NCI-H146 treated with DMSO at 0.1 percent for 48 hours (cell line): ENCODE measurements around the gene MARCKSL1.
"Not testable (repeated sequence)": the region's sequence is repeated elsewhere in the genome, so short reads cannot be mapped to it uniquely, and the experiment has no call there.

ENCODE experiments used
- DNase-seq: peaks from one replicate; lab custom pipeline; 2025; ENCODE audit not compliant: unreplicated experiment; lab: John Stamatoyannopoulos, UW

The MARCKSL1 gene

DNA sequence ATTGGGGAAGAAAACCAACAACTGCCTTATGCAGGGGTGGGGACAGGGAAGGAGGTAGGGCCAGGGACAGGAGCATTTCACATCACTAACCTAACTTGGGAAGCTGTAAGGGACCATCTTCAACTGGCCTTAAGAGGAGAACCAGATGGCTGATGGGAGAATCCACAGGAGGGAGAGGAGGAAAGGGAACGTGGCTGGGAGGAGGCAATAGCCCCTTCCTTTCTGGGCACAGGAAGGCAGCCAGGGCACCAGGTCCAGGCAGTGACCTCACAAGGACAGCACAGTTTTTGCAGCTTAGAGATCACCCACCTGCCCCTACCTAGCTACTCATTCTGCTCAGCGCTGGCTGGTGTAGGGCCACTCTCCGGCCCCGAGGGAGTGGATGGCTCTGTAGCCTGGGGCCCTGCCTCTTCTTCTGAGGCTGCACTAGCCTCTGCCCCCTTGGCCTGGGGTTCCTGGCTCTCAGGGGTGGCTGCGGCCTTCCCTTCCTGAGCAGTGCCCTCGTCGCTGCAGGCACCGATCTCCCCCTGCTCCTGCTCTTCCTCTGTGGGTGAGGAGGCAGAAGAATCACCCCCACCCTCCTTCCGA is 1.7 kb downstream of the MARCKSL1 start:
- no peak for DNase-seq

DNA sequence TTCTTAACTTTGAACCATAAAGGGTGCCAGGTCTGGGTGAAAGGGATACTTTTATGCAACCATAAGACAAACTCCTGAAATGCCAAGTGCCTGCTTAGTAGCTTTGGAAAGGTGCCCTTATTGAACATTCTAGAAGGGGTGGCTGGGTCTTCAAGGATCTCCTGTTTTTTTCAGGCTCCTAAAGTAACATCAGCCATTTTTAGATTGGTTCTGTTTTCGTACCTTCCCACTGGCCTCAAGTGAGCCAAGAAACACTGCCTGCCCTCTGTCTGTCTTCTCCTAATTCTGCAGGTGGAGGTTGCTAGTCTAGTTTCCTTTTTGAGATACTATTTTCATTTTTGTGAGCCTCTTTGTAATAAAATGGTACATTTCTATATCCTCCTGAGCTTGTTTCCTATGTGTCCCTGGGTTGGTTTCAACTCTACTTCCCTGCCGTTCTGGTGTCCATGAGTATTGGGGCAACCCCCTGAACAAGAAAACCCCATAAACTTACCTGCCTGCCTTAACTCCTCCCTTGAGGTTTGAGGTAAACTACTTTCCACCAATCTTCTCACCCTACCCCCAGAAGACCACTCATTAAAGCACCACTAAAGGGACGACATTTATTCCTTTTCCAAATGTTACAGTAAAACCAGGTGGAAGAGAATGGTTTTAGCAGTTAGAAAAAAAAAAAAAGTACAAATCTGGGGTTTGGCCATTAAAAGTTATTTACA is 2.6 kb downstream of the MARCKSL1 start:
- no peak for DNase-seq

DNA sequence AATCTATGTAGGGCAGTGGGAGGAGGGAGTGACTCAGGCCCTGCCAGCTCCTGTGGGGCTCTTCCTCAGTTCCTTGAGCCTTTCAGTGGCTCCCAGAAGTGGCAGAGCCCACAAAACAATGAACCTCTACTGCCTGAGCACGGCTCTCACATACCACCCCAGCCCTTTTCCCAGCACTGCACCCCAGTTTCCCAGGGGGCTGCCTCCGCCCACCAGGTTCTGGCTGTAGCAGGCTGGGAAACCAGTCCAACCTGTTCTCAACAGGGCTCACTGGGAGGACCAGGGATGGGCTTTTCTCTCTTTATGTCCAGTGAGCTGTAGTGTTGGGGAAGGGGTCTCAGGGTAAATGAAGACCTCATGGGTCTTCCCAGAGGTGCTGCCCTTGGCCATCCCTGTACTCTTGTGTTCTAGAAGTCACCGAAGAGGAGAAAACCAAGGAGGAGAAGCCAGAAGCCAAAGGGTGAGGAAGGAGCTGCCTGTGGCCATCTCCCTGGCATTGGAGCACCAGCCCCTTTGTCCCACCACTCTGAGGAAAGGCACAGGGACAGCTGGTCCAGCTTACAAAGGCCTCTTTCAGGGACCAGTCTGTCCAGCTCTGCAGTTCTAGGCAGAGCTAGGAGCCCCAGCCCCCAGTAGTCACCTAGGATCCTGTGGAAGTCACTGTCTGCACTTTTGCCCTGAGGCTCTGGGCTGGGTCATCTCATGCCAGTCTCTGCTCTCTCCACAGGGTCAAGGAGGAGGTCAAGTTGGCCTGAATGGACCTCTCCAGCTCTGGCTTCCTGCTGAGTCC is 3.5 kb downstream of the MARCKSL1 start:
- DNase-seq = no peak

DNA sequence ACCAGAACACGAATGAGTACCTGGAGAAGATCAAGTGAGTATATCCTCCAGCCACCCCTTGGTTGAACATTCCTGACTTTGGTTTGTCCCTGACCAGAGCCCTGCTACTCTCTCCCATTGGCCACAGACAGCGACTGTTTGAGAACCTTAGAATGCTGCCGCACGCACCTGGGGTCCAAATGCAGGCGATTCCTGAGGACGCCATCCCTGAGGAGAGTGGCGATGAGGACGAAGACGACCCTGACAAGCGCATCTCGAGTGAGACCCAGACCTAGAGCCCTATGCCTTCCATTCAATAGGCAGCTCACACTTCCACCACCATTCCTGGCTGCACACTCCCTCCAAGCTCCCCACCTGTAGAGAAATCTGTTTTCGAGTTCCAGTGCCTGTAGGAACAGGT is 4.5 kb downstream of the MARCKSL1 start:
- no peak for DNase-seq

DNA sequence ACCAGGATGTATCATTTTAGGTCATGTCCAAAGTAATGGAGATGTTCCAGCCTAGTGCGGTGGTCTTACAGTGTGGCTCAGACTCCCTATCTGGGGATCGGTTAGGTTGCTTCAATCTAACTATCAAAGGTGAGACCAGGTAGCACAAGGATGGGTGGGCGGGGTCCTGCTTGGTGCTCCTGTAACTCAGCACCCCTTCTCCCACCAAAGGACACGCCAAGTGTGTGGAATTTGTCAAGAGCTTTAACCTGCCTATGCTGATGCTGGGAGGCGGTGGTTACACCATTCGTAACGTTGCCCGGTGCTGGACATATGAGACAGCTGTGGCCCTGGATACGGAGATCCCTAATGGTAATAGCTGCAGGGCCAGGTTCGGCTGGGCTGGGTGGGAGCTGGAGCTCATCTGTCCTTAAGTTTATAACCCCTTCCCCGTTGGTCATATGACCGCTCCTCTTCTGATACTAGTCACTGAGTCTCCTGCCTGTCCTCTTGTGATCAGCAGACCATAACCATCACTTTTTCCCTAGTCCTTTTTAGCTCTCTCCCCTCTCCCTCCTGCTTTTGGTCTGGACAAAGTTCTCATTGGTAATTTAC is 5.4 kb downstream of the MARCKSL1 start:
- no peak for DNase-seq

DNA sequence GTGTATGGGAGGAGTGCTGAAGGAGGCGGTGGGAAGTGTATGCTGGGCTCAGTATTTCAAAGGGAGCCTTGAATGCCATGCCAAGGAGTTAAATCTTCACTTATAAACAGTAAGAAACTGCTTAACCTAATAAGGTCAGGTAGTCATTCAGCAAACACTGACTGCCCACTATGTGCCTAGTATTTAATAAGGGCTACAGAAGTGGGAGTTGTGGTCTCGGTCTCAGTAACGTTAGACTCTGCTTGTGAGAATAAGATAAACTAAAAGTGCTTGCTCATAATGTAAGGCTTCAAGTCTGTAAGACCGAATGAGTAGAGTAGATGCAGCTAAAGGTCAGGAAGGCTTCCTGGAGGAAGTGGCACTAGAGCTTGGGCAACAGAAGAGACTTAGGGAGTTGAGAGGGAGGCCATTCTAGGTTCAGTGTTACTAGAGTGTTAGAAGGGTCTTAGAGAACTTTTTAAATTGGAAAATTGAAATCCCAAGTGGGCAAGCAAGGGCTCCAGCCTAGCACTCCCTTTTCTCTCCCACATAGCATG is 6.0 kb downstream of the MARCKSL1 start:
- DNase-seq = no peak

DNA sequence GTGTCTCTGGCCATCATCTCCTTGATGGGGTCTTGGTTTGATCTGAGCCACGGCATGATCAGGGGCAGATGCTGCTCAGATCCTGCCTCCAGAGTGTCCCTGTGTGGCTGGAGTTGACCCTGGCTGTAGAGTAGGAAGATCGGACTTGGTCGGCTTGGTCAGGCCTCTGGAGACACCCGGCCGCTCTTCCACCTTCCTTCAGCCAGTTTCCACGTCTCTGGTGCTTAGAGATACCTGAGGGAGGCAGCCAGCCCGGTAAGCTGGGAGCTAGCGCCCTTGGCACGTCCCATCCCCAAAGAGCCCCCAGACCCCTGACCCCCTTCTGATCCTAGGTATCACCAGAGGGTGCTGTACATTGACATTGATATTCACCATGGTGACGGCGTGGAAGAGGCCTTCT is 8.8 kb downstream of the MARCKSL1 start:
- DNase-seq = no peak

DNA sequence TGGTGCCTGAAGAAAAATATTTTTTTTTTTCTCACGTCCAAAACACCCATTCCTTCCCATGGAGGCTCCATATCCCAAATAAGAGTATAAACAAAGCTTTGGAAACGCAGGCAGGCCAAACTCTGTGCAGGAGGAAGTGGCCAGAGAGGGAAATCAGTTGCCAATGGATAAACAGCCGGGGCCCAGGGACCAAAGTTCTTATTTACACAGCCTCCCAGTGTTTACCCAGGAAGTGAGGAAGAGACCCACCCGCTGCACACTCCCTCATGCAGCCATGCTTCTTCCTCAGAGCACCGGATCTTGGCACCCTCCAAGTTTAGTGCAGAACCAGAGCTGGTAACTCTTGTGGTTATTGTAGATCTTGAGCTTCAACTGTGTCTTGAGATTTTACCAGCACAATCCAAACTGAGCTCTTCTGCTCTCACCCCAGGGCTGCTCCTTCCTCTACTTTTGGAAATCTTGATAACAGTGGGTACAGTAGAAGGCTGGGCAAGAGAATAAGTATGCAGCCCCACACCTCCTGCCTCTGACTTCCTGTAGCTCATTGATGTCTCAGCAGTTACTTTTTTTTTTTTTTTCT is 14.2 kb downstream of the MARCKSL1 start:
- DNase-seq = no peak

DNA sequence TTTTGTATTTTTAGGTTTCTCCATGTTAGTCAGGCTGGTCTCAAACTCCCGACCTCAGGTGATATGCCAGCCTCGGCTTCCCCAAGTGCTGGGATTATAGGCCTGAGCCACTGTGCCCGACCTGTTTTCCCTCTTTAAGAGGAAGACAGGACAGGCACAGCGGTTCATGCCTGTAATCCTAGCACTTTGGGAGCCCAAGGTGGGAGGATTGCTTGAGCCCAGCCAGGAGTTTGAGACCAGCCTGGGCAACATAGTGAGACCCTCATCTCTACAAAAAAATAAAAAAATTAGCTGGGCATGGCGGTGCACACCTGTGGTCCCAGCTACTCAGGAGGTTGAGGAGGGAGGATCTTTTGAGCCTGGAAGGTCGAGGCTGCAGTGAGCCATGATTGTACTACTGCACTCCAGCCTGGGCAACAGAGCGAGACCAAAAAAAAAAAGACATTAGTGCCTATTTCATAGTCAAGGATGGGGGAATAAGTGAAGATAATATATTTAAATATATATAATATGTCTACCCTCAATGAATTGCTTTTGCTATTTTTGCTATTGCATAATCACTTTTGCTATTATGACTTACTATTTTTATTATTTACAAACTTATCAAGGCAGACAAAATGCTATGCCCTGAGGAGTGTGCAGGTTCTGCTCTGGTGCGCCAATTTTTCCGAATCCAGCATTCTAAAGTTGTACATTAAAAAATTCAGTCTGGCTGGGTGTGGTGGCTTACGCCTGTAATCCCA is 17.7 kb downstream of the MARCKSL1 start:
- no peak for DNase-seq

DNA sequence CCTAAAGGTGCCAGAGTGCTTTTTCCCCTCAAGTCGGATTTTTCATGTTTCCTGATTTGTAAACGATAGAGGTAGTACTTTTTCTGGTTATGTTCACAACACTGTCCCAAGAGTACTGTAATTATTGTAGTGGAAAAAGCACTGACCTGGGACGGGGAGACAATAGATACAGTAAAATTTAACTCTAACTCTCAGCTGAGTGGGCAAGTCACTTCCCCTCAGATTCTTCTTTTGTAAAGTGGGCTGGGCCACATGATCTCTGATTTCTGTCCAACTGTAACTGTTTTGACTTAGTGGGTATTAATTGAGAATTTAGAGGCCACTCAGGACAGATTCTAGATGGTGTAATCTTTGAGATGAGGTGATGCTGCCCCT is 19.1 kb downstream of the MARCKSL1 start:
- no peak for DNase-seq

DNA sequence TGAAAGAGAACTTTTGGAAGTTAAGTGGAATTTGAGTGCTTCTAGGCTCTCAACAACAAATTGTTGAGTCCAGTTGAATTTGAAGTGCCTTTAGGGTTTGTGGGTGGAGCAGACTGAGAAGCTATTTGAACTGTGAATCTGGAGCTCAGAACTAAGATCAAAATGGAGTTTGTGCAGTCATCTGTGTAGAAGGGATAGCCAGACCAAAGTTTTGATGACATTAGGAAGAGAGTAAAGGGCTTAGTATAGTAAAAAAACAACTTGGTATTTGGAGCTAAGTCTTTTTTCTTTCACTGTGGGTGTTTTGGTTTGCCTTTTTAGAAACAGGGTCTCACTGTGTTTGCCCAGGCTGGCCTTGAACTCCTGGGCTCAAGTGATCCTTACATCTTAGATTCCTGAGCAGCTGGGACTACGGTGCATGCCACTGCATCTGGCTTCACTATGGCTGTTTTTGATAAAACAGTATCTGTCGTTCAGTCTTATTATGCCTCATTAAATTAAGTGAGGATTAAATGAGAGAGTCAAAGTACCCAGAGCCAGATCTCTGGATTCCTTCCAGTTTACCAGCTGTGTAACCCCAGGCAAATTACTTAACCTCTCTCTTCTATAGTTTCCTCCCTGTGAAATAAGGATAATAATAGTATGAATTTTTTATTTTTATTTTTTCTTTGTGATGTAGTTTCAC is 24.2 kb downstream of the MARCKSL1 start:
- DNase-seq = no peak

DNA sequence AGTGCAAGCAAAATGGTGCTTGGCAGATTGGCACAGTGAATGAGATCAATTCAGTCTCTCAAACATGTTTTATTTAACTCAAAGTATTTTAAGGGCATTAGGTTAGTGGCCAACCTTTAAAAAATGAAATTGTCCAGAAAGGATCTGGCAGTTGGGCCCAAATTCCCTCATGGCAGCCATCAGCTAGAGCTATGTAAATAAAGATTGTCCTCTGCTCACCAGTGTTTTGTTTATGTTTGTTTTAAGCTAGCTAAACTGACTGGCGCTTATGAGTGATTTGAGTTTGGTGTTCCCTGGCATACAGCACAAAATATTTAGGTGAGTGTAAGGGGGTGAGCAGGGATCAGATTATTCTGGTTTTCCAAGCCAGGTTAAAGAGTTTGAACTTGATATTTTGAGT is 26.1 kb downstream of the MARCKSL1 start:
- DNase-seq = no peak

DNA sequence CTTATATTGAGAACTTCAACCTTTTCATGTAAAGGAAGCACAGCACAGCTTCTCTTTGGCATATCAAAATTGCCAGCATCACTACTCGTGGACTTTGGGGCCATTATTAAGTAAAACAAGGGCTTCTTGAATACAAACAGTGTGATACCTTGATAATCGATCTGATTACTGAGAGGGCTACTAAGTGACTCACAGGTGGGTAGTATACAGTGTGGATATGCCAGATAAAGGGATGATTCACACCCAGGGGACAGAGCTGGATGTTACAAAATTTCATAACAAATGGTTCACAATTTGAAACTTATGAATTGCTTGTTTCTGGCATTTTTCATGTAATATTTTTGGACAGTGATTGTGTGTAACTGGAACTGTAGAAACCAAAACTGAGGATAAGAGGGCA is 28.7 kb downstream of the MARCKSL1 start:
- DNase-seq = no peak

DNA sequence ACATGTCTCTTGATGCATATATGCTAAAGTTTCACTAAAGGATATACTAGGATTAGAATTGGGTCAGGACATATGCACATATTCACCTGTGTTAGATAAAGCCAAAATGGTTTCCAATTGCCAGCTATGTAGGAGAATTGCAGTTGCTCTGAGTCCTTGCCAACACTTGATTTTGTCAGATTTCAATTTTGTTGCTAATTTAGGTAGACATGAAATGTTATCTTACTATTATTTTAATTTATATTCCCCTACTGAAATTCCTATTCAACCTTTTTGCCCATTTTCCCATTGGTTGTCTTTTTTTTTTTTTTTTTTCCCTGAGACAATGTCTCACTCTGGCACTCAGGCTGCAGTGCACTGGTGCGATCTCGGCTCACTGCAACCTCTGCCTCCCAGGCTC is 30.7 kb downstream of the MARCKSL1 start:
- no peak for DNase-seq

DNA sequence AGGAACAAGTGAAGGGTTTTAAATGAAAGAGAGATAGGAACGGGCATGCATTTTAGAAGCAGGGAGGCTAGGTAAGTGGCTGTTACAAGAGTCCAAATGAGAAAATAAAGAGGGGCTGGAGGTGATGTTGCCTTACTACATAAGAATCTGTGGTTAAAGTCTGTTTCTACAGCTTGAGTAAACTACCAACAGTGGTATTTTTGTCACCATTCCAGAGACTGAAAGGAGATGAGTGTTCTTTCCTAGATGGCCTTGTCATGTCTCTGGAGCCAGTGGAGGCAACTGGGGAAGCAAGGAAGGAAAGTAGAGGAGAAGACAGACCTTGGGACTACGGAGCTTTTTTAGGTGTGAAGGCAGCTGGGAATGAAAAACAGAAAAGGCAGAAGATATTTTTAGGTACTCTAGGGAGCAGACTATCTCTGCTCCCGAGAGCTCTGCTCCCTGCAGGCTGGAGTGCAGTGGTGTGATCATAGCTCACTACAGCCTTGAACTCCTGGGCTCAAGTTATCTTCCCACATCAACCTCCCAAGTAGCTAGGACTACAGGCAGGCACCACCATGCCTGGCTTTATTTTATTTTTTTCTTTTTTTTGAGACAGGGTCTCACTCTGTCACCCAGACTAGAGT is 31.9 kb downstream of the MARCKSL1 start:
- DNase-seq = no peak

DNA sequence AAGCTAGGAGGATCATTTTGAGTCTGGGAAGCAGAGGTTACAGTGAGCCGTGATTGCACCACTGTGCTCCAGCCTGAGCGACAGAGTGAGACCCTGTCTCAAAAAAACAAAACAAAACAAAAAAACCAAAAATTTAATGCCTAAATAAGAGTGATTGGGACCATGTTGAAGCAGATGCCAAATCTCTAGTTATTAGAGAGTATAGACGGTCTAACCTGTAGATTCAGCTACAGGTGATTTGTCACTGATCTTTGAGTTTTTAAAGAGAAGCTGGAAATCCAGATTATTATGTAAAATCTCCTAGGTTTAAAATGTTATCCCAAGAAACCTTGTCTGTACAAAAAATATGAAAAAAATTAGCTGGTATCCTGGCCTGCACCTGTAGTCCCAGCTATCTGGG is 32.7 kb downstream of the MARCKSL1 start:
- no peak for DNase-seq

DNA sequence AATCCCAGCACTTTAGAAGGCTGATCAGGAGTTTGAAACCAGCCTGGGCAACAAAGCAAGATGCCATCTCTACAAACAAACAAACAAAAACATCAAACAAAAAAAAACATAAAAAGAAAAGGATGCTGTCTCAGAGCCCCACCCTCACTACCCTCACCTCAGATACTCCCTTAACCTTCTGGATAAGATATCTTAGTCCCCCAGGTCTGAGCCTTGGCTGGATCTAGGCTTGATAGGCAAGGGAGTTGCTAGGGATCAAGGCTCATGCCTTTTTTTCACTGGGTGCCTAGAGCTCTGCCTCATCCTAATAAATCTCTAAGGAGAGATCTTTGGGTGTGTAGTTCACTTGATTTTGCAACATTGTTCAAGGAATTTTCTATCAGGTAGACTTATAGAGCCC is 36.7 kb downstream of the MARCKSL1 start:
- no peak for DNase-seq

DNA sequence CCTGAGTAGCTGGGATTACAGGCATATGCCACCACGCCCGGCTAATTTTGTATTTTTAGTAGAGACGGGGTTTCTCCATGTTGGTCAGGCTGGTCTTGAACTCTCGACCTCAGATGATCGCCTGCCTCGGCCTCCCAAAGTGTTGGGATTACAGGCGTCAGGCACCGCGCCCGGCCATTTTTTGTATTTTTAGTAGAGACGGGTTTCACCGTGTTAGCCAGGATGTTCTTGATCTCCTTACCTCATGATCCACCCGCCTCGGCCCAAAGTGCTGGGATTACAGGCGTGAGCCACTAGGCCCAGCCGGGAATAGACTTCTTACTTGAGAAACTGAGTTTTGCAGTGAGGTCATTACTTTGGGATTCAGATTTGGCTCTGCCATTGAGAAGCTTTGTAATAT is 37.8 kb downstream of the MARCKSL1 start:
- not testable (repeated sequence) for DNase-seq

DNA sequence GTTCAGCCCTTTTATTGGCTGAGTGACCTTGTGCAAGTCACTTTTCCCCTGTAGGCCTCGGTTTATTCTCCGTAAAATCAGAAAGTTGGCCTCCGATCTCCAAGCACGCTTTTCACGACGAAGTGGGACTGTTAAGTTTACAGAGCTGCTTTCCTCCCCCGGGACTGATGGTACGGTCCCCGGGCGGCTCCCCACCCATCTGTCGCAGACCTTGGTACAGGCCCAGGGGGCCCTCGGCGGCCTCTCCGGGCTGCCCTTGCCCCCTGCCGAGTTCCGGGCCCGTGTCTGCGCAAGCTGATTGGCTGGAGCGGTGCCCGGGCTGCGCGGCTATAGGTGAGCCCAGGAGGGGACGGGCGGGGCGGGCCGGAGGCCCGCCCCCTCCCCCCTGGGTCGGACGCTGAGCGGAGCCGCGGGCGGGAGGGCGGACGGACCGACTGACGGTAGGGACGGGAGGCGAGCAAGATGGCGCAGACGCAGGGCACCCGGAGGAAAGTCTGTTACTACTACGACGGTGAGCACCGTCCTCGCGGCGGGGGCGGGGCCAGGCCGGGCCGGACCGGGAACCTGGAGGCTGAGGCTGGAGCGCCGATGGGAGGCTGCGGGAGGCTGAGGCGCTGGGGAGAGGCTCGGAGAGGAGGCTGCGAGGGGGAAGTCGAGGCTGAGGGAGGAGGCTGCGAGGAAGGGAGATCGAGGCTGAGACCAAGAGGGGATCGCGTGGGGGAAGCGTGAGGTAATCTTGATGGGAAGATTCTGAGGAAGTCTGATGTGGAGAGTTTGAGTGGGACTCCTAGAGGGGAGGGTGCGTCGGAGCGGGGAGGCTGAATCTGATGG is 44.1 kb downstream of the MARCKSL1 start, which contains the start of gene HDAC1:
Gene HDAC1 (plus strand): TSS at position 376 of the 831 bp plus-strand sequence. CDS start 87 bp downstream, at position 463.
- peak; percentile 84 for DNase-seq
